ENCODE data around the gene ELF4.

ELF4 gene

DNA sequence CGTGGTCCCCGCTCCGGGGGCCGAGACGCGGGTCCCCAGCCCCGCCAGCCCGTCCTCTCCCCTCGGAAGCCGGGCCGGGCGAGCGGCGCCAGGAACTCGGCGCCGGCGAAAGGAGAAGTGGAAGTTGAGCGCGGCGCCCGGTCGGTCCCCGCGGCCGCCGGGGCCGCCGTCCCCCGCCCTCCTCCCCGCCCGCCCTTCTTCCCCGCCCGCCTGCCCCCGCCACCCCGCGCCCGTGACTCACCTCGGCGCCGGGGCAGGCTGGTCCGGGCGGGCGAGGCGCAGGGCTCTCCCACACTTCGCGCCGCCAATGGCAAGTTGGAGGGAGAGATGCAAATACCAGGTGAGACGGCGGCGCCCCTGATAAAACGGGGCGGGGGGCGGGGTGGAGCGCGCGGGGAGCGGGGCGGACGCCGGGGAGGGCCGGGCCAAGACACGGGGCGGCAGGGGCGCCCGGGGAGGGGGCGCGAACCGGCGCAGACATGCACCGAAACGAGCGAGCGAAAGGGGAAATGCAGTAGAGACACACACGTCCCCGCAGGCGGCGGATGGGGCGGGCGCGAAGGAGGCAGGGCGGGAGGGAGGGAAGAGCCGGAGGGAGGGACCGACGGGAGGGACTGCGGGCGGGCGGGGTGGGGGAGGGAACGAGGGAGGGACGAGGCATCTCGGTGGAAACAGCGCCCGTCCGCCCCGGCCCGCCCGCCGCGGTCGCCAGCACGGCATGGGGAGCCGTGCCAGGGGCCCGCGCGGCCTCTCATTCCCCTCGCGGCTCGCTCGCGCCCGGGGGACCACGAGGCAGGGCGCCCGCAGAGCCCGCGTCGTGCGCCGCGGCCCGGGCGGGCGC lies at the start of gene ELF4:
ELF4 (minus strand) TSS at position 119 of the 841 bp plus-strand sequence. CDS start 29,167 bp downstream, outside the sequence.
- H3K79me2 ChIP-seq (ENCODE audit: control insufficient read depth, low read length): peaks cover 46% of the 10 kb centered on the region
- H3K27ac ChIP-seq (ENCODE audit: low read depth, low read length): peak within 1 kb of the TSS; percentile 80
- peak within 1 kb of the TSS; percentile 79 for H3K4me3 ChIP-seq (ENCODE audit: low read length)

DNA sequence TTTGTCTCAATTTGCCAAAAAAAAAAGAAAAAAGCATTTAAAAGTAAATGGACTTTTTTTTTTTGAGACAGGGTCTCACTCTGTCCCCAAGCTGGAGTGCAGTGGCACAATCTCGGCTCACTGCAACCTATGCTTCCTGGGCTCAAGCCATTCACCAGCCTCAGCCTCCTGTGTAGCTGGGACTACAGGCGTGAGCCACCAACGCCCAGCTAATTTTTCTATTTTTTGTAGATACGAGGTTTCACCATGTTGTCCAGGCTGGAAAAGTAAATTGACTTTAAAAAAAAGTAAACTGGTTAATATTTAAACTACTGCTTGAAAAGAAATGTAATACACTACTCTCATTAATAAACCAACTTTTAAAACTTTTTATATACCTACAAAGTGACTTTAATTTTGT lies 49.5 kb upstream of the ELF4 start:
- H3K4me1 ChIP-seq (ENCODE audit: control insufficient read depth, low read length): peaks cover 13% of the 10 kb centered on the region
- no peaks in the 10 kb centered on the region for H3K9me3 ChIP-seq (ENCODE audit: control insufficient read depth, insufficient read depth, low read length)
- H4K20me1 ChIP-seq (ENCODE audit: control insufficient read depth, insufficient read depth, low read depth, low read length): no peaks in the 10 kb centered on the region
- H3K27me3 ChIP-seq (ENCODE audit: control insufficient read depth, low read length): no peaks in the 10 kb centered on the region
- peaks cover 5% of the 10 kb centered on the region for H3K36me3 ChIP-seq (ENCODE audit: control insufficient read depth, low read length)
- no peak overlapping the region for H3K4me2 ChIP-seq (ENCODE audit: low read length)
- no peaks in the 10 kb centered on the region for H3F3A ChIP-seq (ENCODE audit: control insufficient read depth, insufficient read depth)
- H3K27ac ChIP-seq (ENCODE audit: low read depth, low read length): no peak overlapping the region
- H3K9me2 ChIP-seq (replicated peaks; ENCODE audit: control insufficient read depth, low read length): no peaks in the 10 kb centered on the region
- TF ChIP-seq EZH2phosphoT487 (IDR thresholded peaks at IDR 0.05; ENCODE audit: borderline replicate concordance, low read length): no peak
- TF ChIP-seq, protein P1, sequence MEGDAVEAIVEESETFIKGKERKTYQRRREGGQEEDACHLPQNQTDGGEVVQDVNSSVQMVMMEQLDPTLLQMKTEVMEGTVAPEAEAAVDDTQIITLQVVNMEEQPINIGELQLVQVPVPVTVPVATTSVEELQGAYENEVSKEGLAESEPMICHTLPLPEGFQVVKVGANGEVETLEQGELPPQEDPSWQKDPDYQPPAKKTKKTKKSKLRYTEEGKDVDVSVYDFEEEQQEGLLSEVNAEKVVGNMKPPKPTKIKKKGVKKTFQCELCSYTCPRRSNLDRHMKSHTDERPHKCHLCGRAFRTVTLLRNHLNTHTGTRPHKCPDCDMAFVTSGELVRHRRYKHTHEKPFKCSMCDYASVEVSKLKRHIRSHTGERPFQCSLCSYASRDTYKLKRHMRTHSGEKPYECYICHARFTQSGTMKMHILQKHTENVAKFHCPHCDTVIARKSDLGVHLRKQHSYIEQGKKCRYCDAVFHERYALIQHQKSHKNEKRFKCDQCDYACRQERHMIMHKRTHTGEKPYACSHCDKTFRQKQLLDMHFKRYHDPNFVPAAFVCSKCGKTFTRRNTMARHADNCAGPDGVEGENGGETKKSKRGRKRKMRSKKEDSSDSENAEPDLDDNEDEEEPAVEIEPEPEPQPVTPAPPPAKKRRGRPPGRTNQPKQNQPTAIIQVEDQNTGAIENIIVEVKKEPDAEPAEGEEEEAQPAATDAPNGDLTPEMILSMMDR (IDR thresholded peaks at IDR 0.05; ENCODE audit: low read depth, low read length, poor library complexity, severe bottlenecking): no peak
- H3K79me2 ChIP-seq (ENCODE audit: control insufficient read depth, low read length): peaks cover 56% of the 10 kb centered on the region
- no peak overlapping the region for H3K4me3 ChIP-seq (ENCODE audit: low read length)

More for the DNA sequence above, at the start of gene ELF4:
- Histone ChIP-seq H3K36me3 (ENCODE audit: control insufficient read depth, low read length) (peaks cover 7% of the 10 kb centered on the region), H3K4me1 (ENCODE audit: control insufficient read depth, low read length) (peaks cover 20% of the 10 kb centered on the region), H3K9me3 (ENCODE audit: control insufficient read depth, insufficient read depth, low read length) (no peaks in the 10 kb centered on the region), H4K20me1 (ENCODE audit: control insufficient read depth, insufficient read depth, low read depth, low read length) (peaks cover 3% of the 10 kb centered on the region; the same call in 1 of the 2 replicates), H3K9me2 (replicated peaks; ENCODE audit: control insufficient read depth, low read length) (no peaks in the 10 kb centered on the region), H3F3A (ENCODE audit: control insufficient read depth, insufficient read depth) (no peaks in the 10 kb centered on the region), H3K4me2 (ENCODE audit: low read length) (peak within 1 kb of the TSS; percentile 89), H3K27me3 (ENCODE audit: control insufficient read depth, low read length) (no peaks in the 10 kb centered on the region)
- TF ChIP-seq EZH2phosphoT487 (IDR thresholded peaks at IDR 0.05; ENCODE audit: borderline replicate concordance, low read length): no peak
- TF ChIP-seq, protein P1 (IDR thresholded peaks at IDR 0.05; ENCODE audit: low read depth, low read length, poor library complexity, severe bottlenecking): no peak

DNA sequence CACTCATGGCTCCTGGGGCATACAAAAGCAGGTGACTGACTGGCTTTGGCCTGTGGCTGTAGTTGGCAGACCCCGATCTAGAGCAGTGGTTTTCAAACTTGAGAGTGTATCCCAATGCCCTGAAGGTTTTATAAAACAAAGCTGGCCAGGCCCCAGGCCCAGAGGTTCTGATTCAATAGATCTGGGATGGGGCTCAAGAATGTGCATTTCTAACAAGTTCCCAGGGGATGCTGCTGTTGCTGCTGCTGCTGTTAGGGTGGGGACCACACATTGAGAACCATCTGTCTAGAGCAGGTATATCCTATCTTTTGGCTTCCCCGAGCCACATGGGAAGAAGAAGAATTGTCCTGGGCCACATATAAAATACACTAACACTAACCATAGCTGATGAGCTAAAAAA lies 48.0 kb upstream of the ELF4 start:
- H3K79me2 ChIP-seq (ENCODE audit: control insufficient read depth, low read length): peaks cover 42% of the 10 kb centered on the region
- H3F3A ChIP-seq (ENCODE audit: control insufficient read depth, insufficient read depth): no peaks in the 10 kb centered on the region
- no peaks in the 10 kb centered on the region for H3K27me3 ChIP-seq (ENCODE audit: control insufficient read depth, low read length)
- H3K36me3 ChIP-seq (ENCODE audit: control insufficient read depth, low read length): peaks cover 9% of the 10 kb centered on the region
- TF ChIP-seq, protein P1 (IDR thresholded peaks at IDR 0.05; ENCODE audit: low read depth, low read length, poor library complexity, severe bottlenecking): no peak
- no peak for TF ChIP-seq EZH2phosphoT487 (IDR thresholded peaks at IDR 0.05; ENCODE audit: borderline replicate concordance, low read length)
- no peak overlapping the region for H3K4me3 ChIP-seq (ENCODE audit: low read length)
- 0 out of 2 replicates have a peak, but pooled peaks cover 1% of the 10 kb centered on the region for H3K4me1 ChIP-seq (ENCODE audit: control insufficient read depth, low read length)
- no peaks in the 10 kb centered on the region for H3K9me3 ChIP-seq (ENCODE audit: control insufficient read depth, insufficient read depth, low read length)
- no peak overlapping the region for H3K4me2 ChIP-seq (ENCODE audit: low read length)
- no peak overlapping the region for H3K27ac ChIP-seq (ENCODE audit: low read depth, low read length)
- no peaks in the 10 kb centered on the region for H3K9me2 ChIP-seq (replicated peaks; ENCODE audit: control insufficient read depth, low read length)
- no peaks in the 10 kb centered on the region for H4K20me1 ChIP-seq (ENCODE audit: control insufficient read depth, insufficient read depth, low read depth, low read length)

Measured in DOHH2 (cell line).